ENCODE measurements around the gene CD46. TPM values are rescaled to one million over a fixed set of nuclear protein-coding genes. Genes with fewer than 3 reads are reported as not detected.
"Not testable (repeated sequence)": the region's sequence is repeated elsewhere in the genome, so short reads cannot be mapped to it uniquely, and the experiment has no call there.

The CD46 gene
- total RNA-seq, 1 donor: 92.3 TPM

DNA sequence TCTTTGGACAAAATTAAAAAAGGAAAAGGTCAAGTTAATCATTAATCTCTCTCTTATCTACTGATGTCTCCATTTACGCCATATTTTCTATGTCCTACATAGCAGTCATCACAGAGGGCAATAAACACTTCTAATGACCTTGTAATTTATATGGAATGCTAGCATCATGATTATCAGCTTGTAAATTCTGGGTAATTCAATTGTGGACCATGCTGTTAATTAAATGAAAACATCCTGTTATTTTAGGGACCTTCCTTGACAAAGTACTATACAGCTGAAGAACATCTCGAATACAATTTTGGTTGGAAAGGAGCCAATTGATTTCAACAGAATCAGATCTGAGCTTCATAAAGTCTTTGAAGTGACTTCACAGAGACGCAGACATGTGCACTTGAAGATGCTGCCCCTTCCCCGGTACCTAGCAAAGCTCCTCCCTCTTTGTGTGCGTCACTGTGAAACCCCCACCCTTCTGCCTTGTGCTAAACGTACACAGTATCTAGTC lies 13.6 kb upstream of the CD46 start:
- not testable (repeated sequence) for DNase-seq (ENCODE audit: low read depth); H3K4me3 ChIP-seq (ENCODE audit: low read depth, low read length)

GRCh38 chr1:207740207-207740606 lies 11.6 kb upstream of the CD46 start:
- no peak for TF ChIP-seq CTCF (IDR thresholded peaks at IDR 0.05; ENCODE audit: insufficient read depth, low read length)
- DNase-seq (ENCODE audit: low read depth): no peak
- no peak overlapping the region for H3K4me3 ChIP-seq (ENCODE audit: low read depth, low read length)

DNA sequence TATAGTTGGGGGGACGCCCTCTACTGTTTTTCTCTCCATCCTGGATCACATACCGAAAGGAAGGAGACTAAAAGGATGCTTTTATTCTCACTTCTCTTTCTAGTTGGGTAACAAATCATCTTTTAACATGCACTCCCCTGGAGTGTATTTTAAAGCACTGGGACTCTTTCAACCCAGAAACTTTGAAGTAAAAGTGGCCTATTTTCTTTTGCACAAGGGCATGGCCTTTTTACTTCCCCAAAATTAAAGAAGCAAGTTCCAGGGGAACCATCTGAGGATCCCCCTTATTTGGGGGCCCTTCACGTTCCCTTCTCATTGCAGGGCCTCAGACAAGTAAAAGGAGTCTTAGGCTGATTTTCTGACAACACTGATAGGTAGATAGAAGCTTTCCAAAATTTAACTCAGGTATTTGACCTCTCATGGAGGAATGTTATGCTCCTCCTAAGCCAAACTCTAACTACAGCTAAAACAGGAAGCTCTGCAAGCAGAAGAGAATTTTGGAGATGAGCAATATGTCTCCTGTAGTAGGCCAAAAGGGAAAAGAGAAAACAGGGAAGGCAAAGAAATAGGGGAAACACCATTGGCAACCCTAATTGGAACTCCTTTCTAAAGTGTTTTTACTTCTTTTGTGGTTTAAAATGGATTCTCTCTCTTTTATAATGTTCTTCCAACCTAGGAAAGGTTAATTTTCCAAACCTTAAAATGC lies 8.9 kb upstream of the CD46 start:
- DNase-seq (ENCODE audit: low read depth): no peak
- TF ChIP-seq CTCF (IDR thresholded peaks at IDR 0.05; ENCODE audit: insufficient read depth, low read length): no peak

GRCh38 chr1:207744000-207744534 lies 7.8 kb upstream of the CD46 start:
- no peak overlapping the region for H3K4me3 ChIP-seq (ENCODE audit: low read depth, low read length)
- DNase-seq (ENCODE audit: low read depth): no peak
- no peak for TF ChIP-seq CTCF (IDR thresholded peaks at IDR 0.05; ENCODE audit: insufficient read depth, low read length)

More for the DNA sequence above, 8.9 kb upstream of the CD46 start:
- H3K4me3 ChIP-seq (ENCODE audit: low read depth, low read length): no peak overlapping the region

DNA sequence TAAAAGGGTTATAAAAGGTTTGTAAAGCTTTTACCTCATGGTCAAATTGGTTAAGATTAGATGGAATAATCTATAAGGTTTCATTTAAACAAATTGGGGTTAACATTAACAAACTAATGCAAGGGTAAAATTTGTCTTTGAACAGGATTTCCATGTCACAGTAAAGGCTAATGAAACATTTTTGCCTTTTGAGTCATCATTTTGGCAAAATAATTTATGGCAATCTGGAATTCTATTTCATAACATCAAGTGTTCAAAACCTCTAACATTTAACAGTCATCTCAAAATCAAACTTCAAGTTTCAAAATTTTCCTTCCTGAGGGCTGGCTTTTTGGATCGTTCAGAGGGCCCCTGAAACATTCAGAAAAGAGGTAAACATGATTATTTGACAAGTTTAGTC lies 6.6 kb upstream of the CD46 start:
- peak; percentile 54 for DNase-seq (ENCODE audit: low read depth)
- no peak for TF ChIP-seq CTCF (IDR thresholded peaks at IDR 0.05; ENCODE audit: insufficient read depth, low read length)
- no peak overlapping the region for H3K4me3 ChIP-seq (ENCODE audit: low read depth, low read length)

GRCh38 chr1:207745839-207746767 lies 5.8 kb upstream of the CD46 start:
- DNase-seq (ENCODE audit: low read depth): no peak
- TF ChIP-seq CTCF (IDR thresholded peaks at IDR 0.05; ENCODE audit: insufficient read depth, low read length): no peak
- H3K4me3 ChIP-seq (ENCODE audit: low read depth, low read length): no peak overlapping the region

Data from fibroblast of the aortic adventitia (primary cell).